CD4-positive, alpha-beta T cell (primary cell): Measurements from ENCODE around the gene OVAAL. TPM values are rescaled to one million over a fixed set of nuclear protein-coding genes. Genes with fewer than 3 reads are reported as not detected.
"Not testable (repeated sequence)": the region's sequence is repeated elsewhere in the genome, so short reads cannot be mapped to it uniquely, and the experiment has no call there.

Source experiments
- ATAC-seq: fragments of 200-7000 bp; cut with Tn5 transposase; one replicate; pipeline ENCODE4 v1.10.0; 2022; ENCODE audit warnings: mild to moderate bottlenecking; ENCODE audit not compliant: poor library complexity
- CTCF ChIA-PET: fragments of 350-600 bp; sonication (Branson Sonifier 250); formaldehyde crosslinking; loops from one replicate; lab custom pipeline; 2021; ENCODE audit warnings: antibody characterized with exemption, inconsistent platforms; lab: Charles Lee
- POLR2A ChIA-PET: fragments of 350-600 bp; sonication (Branson Sonifier 250); formaldehyde crosslinking; loops from one replicate; lab custom pipeline; 2021; ENCODE audit warnings: antibody characterized with exemption, inconsistent platforms; lab: Charles Lee
- DNase-seq, 14 experiments: peaks; one replicate each; pipeline ENCODE4 v3.0.0-alpha.2; 2013 to 2020; ENCODE audit warnings: mixed read lengths in 2 of 14
- H3K27ac ChIP-seq, 2 donors: one replicate each; pipeline versions ENCODE4 v1.5.1 to v1.7.0; 2013; ENCODE audit warnings: low read length in 2 of 2, low read depth in 1 of 2, mild to moderate bottlenecking in 1 of 2
- H3K27me3 ChIP-seq, 2 experiments: 1 replicate in 1 of 2; 2 replicates in 1 of 2; pipeline versions ENCODE4 v1.6.1 to v1.7.0; 2013; ENCODE audit warnings: low read length in 2 of 2, control low read depth in 1 of 2, mild to moderate bottlenecking in 1 of 2, moderate library complexity in 1 of 2; ENCODE audit not compliant: insufficient read depth in 2 of 2, control insufficient read depth in 1 of 2
- H3K36me3 ChIP-seq: one replicate; pipeline ENCODE4 v1.6.1; 2013; ENCODE audit warnings: low read length, control low read depth; ENCODE audit not compliant: insufficient read depth
- H3K4me1 ChIP-seq: one replicate; pipeline ENCODE4 v1.6.1; 2013; ENCODE audit warnings: low read length, control low read depth; ENCODE audit not compliant: insufficient read depth
- H3K4me3 ChIP-seq: one replicate; pipeline ENCODE4 v1.5.1; 2013; ENCODE audit warnings: mild to moderate bottlenecking, low read length, moderate library complexity
- H3K9me3 ChIP-seq, 2 experiments: 1 replicate in 1 of 2; 2 replicates in 1 of 2; pipeline versions ENCODE4 v1.6.1 to v1.7.0; 2013; ENCODE audit warnings: low read length in 2 of 2, mild to moderate bottlenecking in 2 of 2, control low read depth in 1 of 2, moderate library complexity in 1 of 2; ENCODE audit not compliant: control insufficient read depth in 1 of 2, insufficient read depth in 1 of 2
- H3K27ac Mint-ChIP-seq: one replicate; pipeline ENCODE4 v1.8.0; 2020; ENCODE audit warnings: mixed read lengths
- H3K27me3 Mint-ChIP-seq: one replicate; pipeline ENCODE4 v1.8.0; 2021; ENCODE audit warnings: mixed read lengths
- H3K36me3 Mint-ChIP-seq: one replicate; pipeline ENCODE4 v1.8.0; 2021; ENCODE audit warnings: low read depth, mixed read lengths
- H3K4me1 Mint-ChIP-seq: one replicate; pipeline ENCODE4 v1.8.0; 2021; ENCODE audit warnings: low read depth, mixed read lengths
- H3K4me3 Mint-ChIP-seq: one replicate; pipeline ENCODE4 v1.8.0; 2020; ENCODE audit warnings: mild to moderate bottlenecking, mixed read lengths
- H3K9me3 Mint-ChIP-seq: one replicate; pipeline ENCODE4 v1.8.0; 2020; ENCODE audit warnings: mixed read lengths
- CTCF ChIP-seq: fragments of 200-600 bp; IDR thresholded peaks from one replicate; pipeline ENCODE4 v1.8.0; 2022; ENCODE audit warnings: antibody characterized with exemption, mild to moderate bottlenecking
- intact Hi-C, 2 experiments: fragments of 100-400 bp; cut with DNase I in 1 of 2; cut with micrococcal nuclease in 1 of 2; formaldehyde crosslinking; loops; one replicate each; pipeline versions ENCODE4 v1.15.1 to v1.9.0; 2023 to 2025; cut with DNase I, micrococcal nuclease
- total RNA-seq, 174 experiments: library from RNA in 2 of 174; stranded (reverse) in 2 of 174; gene quantifications; one replicate each; pipeline ENCODE4 v1.2.3 and lab custom pipeline; 2021 to 2026

Gene OVAAL
- total RNA-seq, 2 experiments from 2014 or later = not detected

GRCh38 chr1:180551997-180552396, 6.8 kb upstream of the OVAAL start:
- Mint-ChIP-seq H3K36me3 (no peaks in the 10 kb centered on the region), H3K27me3 (no peaks in the 10 kb centered on the region), H3K4me3 (no peak overlapping the region), H3K4me1 (no peaks in the 10 kb centered on the region), H3K27ac (no peak overlapping the region), H3K9me3 (no peaks in the 10 kb centered on the region)
- ChIA-PET POLR2A (no interaction called here), CTCF (no interaction called here)
- Histone ChIP-seq H3K36me3 (no peaks in the 10 kb centered on the region), H3K4me3 (no peak overlapping the region), H3K9me3 (no peaks in the 10 kb centered on the region), H3K4me1 (no peaks in the 10 kb centered on the region), H3K27me3 (no peaks in the 10 kb centered on the region), H3K27ac (no peak overlapping the region)
- intact Hi-C loops = no loop called here
- no peak for TF ChIP-seq CTCF
- DNase-seq = no peak
- ATAC-seq = no peak

- H3K27ac ChIP-seq, H3K27me3 ChIP-seq, DNase-seq, H3K4me3 Mint-ChIP-seq, H3K27me3 Mint-ChIP-seq, H3K9me3 ChIP-seq, H3K27ac Mint-ChIP-seq, H3K4me1 Mint-ChIP-seq, CTCF ChIA-PET, H3K36me3 Mint-ChIP-seq, intact Hi-C loops, POLR2A ChIA-PET, H3K4me1 ChIP-seq, ATAC-seq, H3K4me3 ChIP-seq, H3K9me3 Mint-ChIP-seq, H3K36me3 ChIP-seq: not testable (repeated sequence)
Measured at GRCh38 chr1:180553046-180553445, 5.7 kb upstream of the OVAAL start.

GRCh38 chr1:180555411-180555810, 3.4 kb upstream of the OVAAL start:
- no peaks in the 10 kb centered on the region for H3K9me3 ChIP-seq
- peaks cover 6% of the 10 kb centered on the region for H3K27me3 Mint-ChIP-seq
- no peaks in the 10 kb centered on the region for H3K4me1 ChIP-seq
- intact Hi-C loops = no loop called here
- no peaks in the 10 kb centered on the region for H3K36me3 Mint-ChIP-seq
- no peaks in the 10 kb centered on the region for H3K9me3 Mint-ChIP-seq
- no peaks in the 10 kb centered on the region for H3K36me3 ChIP-seq
- no peak overlapping the region for H3K27ac Mint-ChIP-seq
- no peak for ATAC-seq
- POLR2A ChIA-PET = no interaction called here
- H3K4me3 ChIP-seq = no peak overlapping the region
- H3K27me3 ChIP-seq = no peaks in the 10 kb centered on the region
- H3K27ac ChIP-seq = no peak overlapping the region
- CTCF ChIA-PET = no interaction called here
- no peak for TF ChIP-seq CTCF
- no peak for DNase-seq
- no peaks in the 10 kb centered on the region for H3K4me1 Mint-ChIP-seq
- no peak overlapping the region for H3K4me3 Mint-ChIP-seq

GRCh38 chr1:180560200-180560867, 1.6 kb downstream of the OVAAL start:
- H3K36me3 ChIP-seq = no peaks in the 10 kb centered on the region
- H3K9me3 ChIP-seq = no peaks in the 10 kb centered on the region
- TF ChIP-seq CTCF = no peak
- DNase-seq (no peak), ATAC-seq (no peak)
- CTCF ChIA-PET = no interaction called here
- H3K9me3 Mint-ChIP-seq = no peaks in the 10 kb centered on the region
- no peaks in the 10 kb centered on the region for H3K36me3 Mint-ChIP-seq
- peaks cover 0 to 9% of the 10 kb centered on the region in 2 experiments for H3K27me3 ChIP-seq
- H3K4me1 ChIP-seq = no peaks in the 10 kb centered on the region
- intact Hi-C loops = no loop called here
- POLR2A ChIA-PET = no interaction called here
- H3K4me3 Mint-ChIP-seq = no peak overlapping the region
- H3K27ac Mint-ChIP-seq = no peak overlapping the region
- H3K27ac ChIP-seq = no peak overlapping the region
- H3K4me1 Mint-ChIP-seq = no peaks in the 10 kb centered on the region
- H3K4me3 ChIP-seq = no peak overlapping the region
- H3K27me3 Mint-ChIP-seq = peaks cover 6% of the 10 kb centered on the region
